22Rv1 (cell line): Measurements from ENCODE around the gene NPAT.
"Not testable (repeated sequence)": the region's sequence is repeated elsewhere in the genome, so short reads cannot be mapped to it uniquely, and the experiment has no call there.

Experiments
- H3K27ac ChIP-seq: fragments of 450-650 bp; 2 replicates; pipeline ENCODE4 v1.5.1; 2017
- ZFX ChIP-seq: fragments of 450-650 bp; IDR thresholded peaks from 2 replicates; pipeline ENCODE4 v1.6.1; 2017; ENCODE audit warnings: antibody characterized with exemption, borderline replicate concordance
- TF ChIP-seq, protein P1 (sequence below): fragments of 450-650 bp; IDR thresholded peaks from 2 replicates; pipeline ENCODE4 v1.5.1; 2017; ENCODE audit warnings: mild to moderate bottlenecking

NPAT gene

GRCh38 chr11:108148556-108148955, 73.9 kb downstream of the NPAT start:
- TF ChIP-seq, protein P1, sequence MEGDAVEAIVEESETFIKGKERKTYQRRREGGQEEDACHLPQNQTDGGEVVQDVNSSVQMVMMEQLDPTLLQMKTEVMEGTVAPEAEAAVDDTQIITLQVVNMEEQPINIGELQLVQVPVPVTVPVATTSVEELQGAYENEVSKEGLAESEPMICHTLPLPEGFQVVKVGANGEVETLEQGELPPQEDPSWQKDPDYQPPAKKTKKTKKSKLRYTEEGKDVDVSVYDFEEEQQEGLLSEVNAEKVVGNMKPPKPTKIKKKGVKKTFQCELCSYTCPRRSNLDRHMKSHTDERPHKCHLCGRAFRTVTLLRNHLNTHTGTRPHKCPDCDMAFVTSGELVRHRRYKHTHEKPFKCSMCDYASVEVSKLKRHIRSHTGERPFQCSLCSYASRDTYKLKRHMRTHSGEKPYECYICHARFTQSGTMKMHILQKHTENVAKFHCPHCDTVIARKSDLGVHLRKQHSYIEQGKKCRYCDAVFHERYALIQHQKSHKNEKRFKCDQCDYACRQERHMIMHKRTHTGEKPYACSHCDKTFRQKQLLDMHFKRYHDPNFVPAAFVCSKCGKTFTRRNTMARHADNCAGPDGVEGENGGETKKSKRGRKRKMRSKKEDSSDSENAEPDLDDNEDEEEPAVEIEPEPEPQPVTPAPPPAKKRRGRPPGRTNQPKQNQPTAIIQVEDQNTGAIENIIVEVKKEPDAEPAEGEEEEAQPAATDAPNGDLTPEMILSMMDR, result no peak
- TF ChIP-seq ZFX, result no peak
- H3K27ac ChIP-seq, result no peak overlapping the region

GRCh38 chr11:108147150-108147549, 75.3 kb downstream of the NPAT start:
- TF ChIP-seq ZFX, result no peak
- TF ChIP-seq, protein P1, result no peak
- no peak overlapping the region for H3K27ac ChIP-seq

- TF ChIP-seq ZFX, result no peak
- TF ChIP-seq, protein P1, result no peak
- no peak overlapping the region for H3K27ac ChIP-seq
Observed at GRCh38 chr11:108144615-108145014, 77.8 kb downstream of the NPAT start.

DNA sequence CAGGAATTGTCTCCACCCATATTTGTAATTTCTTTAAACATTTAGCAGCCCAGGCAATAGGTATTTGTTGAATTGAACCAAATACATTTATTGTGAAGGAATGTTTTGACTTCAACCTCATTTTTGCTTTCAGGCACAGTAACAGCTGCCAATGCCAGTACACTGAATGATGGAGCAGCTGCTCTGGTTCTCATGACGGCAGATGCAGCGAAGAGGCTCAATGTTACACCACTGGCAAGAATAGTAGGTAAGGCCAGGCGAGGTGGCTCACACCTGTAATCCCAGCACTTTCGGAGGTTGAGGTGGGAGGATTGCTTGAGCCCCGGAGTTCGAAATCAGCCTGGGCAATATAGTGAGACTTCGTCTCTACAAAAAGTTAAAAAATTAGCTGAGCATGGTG, 80.1 kb downstream of the NPAT start:
- H3K27ac ChIP-seq, result no peak overlapping the region
- TF ChIP-seq ZFX, result no peak
- TF ChIP-seq, protein P1, result no peak

GRCh38 chr11:108137212-108137611, 85.2 kb downstream of the NPAT start:
- TF ChIP-seq, protein P1, result no peak
- no peak for TF ChIP-seq ZFX
- H3K27ac ChIP-seq, result no peak overlapping the region

DNA sequence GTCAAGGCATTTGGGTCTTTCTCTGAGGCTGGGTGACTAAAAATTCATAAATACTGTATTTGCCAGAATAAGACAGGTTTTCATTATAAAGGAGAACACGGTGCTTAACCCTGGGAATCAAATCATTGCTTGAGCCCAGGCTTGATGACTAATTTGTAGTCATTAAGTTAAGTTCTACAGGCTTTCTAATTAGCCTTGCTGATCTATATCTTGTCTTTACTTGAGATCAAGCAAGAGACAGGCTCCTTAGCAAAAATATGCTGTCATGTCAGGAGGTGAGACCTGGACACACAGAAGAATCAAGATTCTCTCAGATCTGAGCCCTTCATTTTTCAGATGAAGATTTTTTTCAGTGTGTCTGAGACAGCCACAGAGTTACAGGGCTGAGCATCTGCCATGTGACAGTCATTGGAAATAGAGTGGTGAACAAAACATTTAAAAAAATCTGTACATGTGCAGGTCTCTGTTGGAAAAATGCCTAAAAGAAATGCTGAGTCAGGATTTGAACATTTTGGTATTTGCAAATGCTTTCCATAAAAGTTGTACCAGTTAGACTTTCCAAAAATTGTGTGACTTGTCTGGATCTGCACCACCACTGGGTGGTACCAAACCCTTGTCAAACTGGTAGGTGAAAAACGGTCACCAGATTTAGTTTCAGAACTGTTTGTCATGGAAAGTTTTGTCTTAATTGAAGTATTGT, 86.4 kb downstream of the NPAT start:
- H3K27ac ChIP-seq, result no peak overlapping the region
- TF ChIP-seq, protein P1, result peak; percentile 33
- TF ChIP-seq ZFX, result no peak

- not testable (repeated sequence) for H3K27ac ChIP-seq
Observed at GRCh38 chr11:108132993-108133538, 89.4 kb downstream of the NPAT start.

GRCh38 chr11:108131993-108132392, 90.4 kb downstream of the NPAT start:
- H3K27ac ChIP-seq, result no peak overlapping the region
- TF ChIP-seq, protein P1, result no peak
- TF ChIP-seq ZFX, result no peak
